Loucy (cell line): ENCODE measurements around the gene FAM13C.

Experiments
- EZH2phosphoT487 ChIP-seq: fragments of 200-600 bp; IDR thresholded peaks from 2 replicates; pipeline ENCODE4 v1.6.1; 2018; ENCODE audit warnings: antibody characterized with exemption, mild to moderate bottlenecking, moderate library complexity, borderline replicate concordance
- TF ChIP-seq, protein P1 (sequence below): fragments of 200-600 bp; sonication (generic); conservative IDR thresholded peaks from 2 replicates; pipeline ENCODE4 v1.5.1; 2014; ENCODE audit warnings: mild to moderate bottlenecking, antibody characterized with exemption, low read length

DNA sequence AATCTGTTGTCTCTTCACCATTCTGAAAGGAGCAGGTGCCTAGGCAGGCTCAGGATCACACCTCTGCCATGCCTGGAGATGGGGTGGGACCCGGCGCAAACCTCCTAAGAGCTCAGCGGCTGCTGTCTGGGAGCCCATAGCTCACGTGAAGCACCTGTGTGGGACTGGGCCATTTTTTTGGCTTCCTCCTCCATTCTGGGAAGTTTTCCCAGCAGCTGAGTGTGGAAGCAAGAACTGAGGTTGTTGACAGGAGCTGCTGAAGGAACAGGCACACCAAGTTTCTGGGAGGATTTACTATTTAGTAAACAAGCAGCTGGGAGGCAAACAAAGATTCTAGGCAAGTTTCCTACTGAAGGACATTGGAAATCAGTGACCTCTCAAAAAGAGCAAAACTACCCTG lies 77.3 kb downstream of the FAM13C start:
- TF ChIP-seq EZH2phosphoT487, result no peak
- TF ChIP-seq, protein P1, sequence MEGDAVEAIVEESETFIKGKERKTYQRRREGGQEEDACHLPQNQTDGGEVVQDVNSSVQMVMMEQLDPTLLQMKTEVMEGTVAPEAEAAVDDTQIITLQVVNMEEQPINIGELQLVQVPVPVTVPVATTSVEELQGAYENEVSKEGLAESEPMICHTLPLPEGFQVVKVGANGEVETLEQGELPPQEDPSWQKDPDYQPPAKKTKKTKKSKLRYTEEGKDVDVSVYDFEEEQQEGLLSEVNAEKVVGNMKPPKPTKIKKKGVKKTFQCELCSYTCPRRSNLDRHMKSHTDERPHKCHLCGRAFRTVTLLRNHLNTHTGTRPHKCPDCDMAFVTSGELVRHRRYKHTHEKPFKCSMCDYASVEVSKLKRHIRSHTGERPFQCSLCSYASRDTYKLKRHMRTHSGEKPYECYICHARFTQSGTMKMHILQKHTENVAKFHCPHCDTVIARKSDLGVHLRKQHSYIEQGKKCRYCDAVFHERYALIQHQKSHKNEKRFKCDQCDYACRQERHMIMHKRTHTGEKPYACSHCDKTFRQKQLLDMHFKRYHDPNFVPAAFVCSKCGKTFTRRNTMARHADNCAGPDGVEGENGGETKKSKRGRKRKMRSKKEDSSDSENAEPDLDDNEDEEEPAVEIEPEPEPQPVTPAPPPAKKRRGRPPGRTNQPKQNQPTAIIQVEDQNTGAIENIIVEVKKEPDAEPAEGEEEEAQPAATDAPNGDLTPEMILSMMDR, result no peak
